Measurements from ENCODE around the gene TRAPPC12. TPM values are rescaled to one million over a fixed set of nuclear protein-coding genes. Genes with fewer than 3 reads are reported as not detected.

TRAPPC12 gene
- total RNA-seq, 1 experiment from 2014 or later: 86.0 TPM

DNA sequence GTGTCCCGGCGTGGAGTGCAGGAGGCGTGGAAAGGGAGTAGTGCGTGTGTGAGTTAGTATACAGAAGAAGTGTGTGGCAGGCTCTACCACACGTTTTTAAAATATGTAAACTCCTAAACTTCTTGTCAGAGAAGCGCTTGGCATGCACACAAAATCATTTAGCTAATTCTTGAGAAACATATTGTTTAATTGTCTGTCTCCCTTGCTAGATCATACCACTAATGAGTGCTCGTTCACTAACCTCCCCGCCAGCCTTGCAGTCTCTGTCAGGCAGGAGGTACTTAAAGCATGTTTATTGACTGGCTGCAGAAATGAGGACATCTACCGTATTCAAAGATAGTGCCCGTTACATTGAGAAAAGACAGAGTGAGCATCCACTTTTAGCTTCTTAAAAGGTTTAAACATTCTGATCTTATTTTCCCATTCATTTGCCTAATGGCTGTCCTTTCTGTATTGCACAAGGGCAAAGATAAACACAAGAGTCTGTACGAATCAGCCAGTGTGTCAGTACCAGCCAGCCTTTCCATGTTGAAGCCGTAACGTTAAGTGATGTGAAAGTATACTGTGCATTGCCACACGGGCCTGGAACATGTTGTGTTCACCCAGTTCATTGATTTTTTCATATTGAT lies 41.4 kb downstream of the TRAPPC12 start:
- TF ChIP-seq, protein P1, sequence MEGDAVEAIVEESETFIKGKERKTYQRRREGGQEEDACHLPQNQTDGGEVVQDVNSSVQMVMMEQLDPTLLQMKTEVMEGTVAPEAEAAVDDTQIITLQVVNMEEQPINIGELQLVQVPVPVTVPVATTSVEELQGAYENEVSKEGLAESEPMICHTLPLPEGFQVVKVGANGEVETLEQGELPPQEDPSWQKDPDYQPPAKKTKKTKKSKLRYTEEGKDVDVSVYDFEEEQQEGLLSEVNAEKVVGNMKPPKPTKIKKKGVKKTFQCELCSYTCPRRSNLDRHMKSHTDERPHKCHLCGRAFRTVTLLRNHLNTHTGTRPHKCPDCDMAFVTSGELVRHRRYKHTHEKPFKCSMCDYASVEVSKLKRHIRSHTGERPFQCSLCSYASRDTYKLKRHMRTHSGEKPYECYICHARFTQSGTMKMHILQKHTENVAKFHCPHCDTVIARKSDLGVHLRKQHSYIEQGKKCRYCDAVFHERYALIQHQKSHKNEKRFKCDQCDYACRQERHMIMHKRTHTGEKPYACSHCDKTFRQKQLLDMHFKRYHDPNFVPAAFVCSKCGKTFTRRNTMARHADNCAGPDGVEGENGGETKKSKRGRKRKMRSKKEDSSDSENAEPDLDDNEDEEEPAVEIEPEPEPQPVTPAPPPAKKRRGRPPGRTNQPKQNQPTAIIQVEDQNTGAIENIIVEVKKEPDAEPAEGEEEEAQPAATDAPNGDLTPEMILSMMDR (conservative IDR thresholded peaks at IDR 0.05): no peak
- Histone ChIP-seq H2AFZ (ENCODE audit: low read length) (no peak overlapping the region), H3K4ac (ENCODE audit: low read depth, low read length) (no peak overlapping the region), H3K27ac (ENCODE audit: insufficient read length, low read depth, low read length) (no peak overlapping the region), H4K5ac (ENCODE audit: insufficient read length, low read depth, low read length) (no peak overlapping the region), H3K4me1 (ENCODE audit: insufficient read depth, low read length) (no peaks in the 10 kb centered on the region), H2BK12ac (ENCODE audit: insufficient read length, low read depth, low read length) (no peak overlapping the region), H3K79me2 (ENCODE audit: insufficient read depth, low read length) (no peaks in the 10 kb centered on the region), H4K20me1 (ENCODE audit: control insufficient read depth, insufficient read depth, insufficient read length) (no peaks in the 10 kb centered on the region), H3K9me3 (ENCODE audit: control insufficient read depth, low read depth, low read length) (no peaks in the 10 kb centered on the region), H2BK15ac (ENCODE audit: low read depth, low read length) (no peak overlapping the region), H3K79me1 (ENCODE audit: insufficient read depth, low read depth, low read length, poor library complexity, severe bottlenecking) (no peaks in the 10 kb centered on the region), H3K4me2 (ENCODE audit: insufficient read depth, insufficient read length, low read length) (no peak overlapping the region), H3K23me2 (ENCODE audit: insufficient read length, low read depth, low read length, poor library complexity, severe bottlenecking) (no peaks in the 10 kb centered on the region), H2BK5ac (ENCODE audit: insufficient read length, low read length) (no peak overlapping the region), H3T11ph (ENCODE audit: low read length) (no peak overlapping the region), H2BK20ac (ENCODE audit: low read depth, low read length, poor library complexity, severe bottlenecking) (no peak overlapping the region), H4K91ac (ENCODE audit: insufficient read length, low read depth, low read length) (no peak overlapping the region), H4K8ac (replicated peaks; ENCODE audit: insufficient read length, low read depth, low read length) (no peak overlapping the region), H3K18ac (ENCODE audit: insufficient read length, low read depth, low read length) (no peak overlapping the region), H3K9ac (ENCODE audit: extremely low read depth, insufficient read length, low read length) (no peak overlapping the region), H3K14ac (ENCODE audit: insufficient read depth, low read length) (no peak overlapping the region), H3K27me3 (ENCODE audit: insufficient read depth, low read length) (no peaks in the 10 kb centered on the region), H3K56ac (ENCODE audit: insufficient read length, low read depth, low read length) (no peak overlapping the region), H3K23ac (ENCODE audit: insufficient read length, low read depth, low read length) (no peak overlapping the region), H2BK120ac (ENCODE audit: low read depth, low read length, poor library complexity, severe bottlenecking) (no peak overlapping the region), H2AK5ac (ENCODE audit: insufficient read length, low read length) (no peak overlapping the region)
- no peak for DNase-seq
- no peaks in the 10 kb centered on the region for H3K9me3 Mint-ChIP-seq
- WGBS (ENCODE audit: extremely low coverage, insufficient read length, low lambda C conversion rate): no CpG with 5 or more reads among the region's 14 CpGs
- H3K36me3 Mint-ChIP-seq (ENCODE audit: insufficient read depth in 1 of 3, low read depth in 3 of 3): peaks cover 14 to 33% (median 24%) of the 10 kb centered on the region in 3 experiments; a peak in 6 of 7 replicates
- H3K4me1 Mint-ChIP-seq: peaks cover 0 to 4% of the 10 kb centered on the region in 2 experiments; a peak in 2 of 4 replicates
- H3K4me3 Mint-ChIP-seq: no peak overlapping the region
- no peaks in the 10 kb centered on the region for H3K27me3 Mint-ChIP-seq (ENCODE audit: low read depth)
- H3K27ac Mint-ChIP-seq: no peak overlapping the region

Data from H9 (cell line).